Ishikawa (cell line): ENCODE data around the gene ACTR3.
A peak's percentile ranks its signal among the peaks of the same experiment; 100 is the strongest.

Source experiments
- CEBPB ChIP-seq: IDR thresholded peaks from 2 replicates; pipeline ENCODE4 v1.6.1; 2012
- CREB1 ChIP-seq: IDR thresholded peaks from 2 replicates; pipeline ENCODE4 v1.6.1; 2012; ENCODE audit warnings: low read depth
- EGR1 ChIP-seq: IDR thresholded peaks from 2 replicates; pipeline ENCODE4 v1.6.1; 2012
- EP300 ChIP-seq: IDR thresholded peaks from 2 replicates; pipeline ENCODE4 v1.6.1; 2012; ENCODE audit warnings: borderline replicate concordance
- FOXM1 ChIP-seq: IDR thresholded peaks from 2 replicates; pipeline ENCODE4 v1.6.1; 2012; ENCODE audit warnings: low read depth, borderline replicate concordance
- MAX ChIP-seq: IDR thresholded peaks from 2 replicates; pipeline ENCODE4 v1.6.1; 2012
- NFIC ChIP-seq: IDR thresholded peaks from 2 replicates; pipeline ENCODE4 v1.6.1; 2012
- RAD21 ChIP-seq: IDR thresholded peaks from 2 replicates; pipeline ENCODE4 v1.6.1; 2012; ENCODE audit warnings: low read depth
- REST ChIP-seq: IDR thresholded peaks from 2 replicates; pipeline ENCODE4 v1.6.1; 2012; ENCODE audit warnings: low read depth, mild to moderate bottlenecking
- TAF1 ChIP-seq: IDR thresholded peaks from 2 replicates; pipeline ENCODE4 v1.6.1; 2012; ENCODE audit warnings: low read depth, mild to moderate bottlenecking
- TCF12 ChIP-seq: IDR thresholded peaks from 2 replicates; pipeline ENCODE4 v1.6.1; 2012; ENCODE audit warnings: low read depth
- TEAD4 ChIP-seq: IDR thresholded peaks from 2 replicates; pipeline ENCODE4 v1.6.1; 2012
- USF1 ChIP-seq: IDR thresholded peaks from 2 replicates; pipeline ENCODE4 v1.6.1; 2012
- YY1 ChIP-seq: IDR thresholded peaks from 2 replicates; pipeline ENCODE4 v1.6.1; 2012; ENCODE audit warnings: low read depth
- ZBTB7A ChIP-seq: IDR thresholded peaks from 2 replicates; pipeline ENCODE4 v1.6.1; 2012; ENCODE audit warnings: low read depth

ACTR3 gene

GRCh38 chr2:113977660-113978523 is 88.0 kb downstream of the ACTR3 start:
- TF ChIP-seq EP300 = no peak
- no peak for TF ChIP-seq FOXM1
- TF ChIP-seq NFIC = no peak
- 0 out of 2 replicates have a peak, but pooled peaks have one; percentile 3 for TF ChIP-seq TEAD4
- no peak for TF ChIP-seq YY1
- TF ChIP-seq REST = no peak
- no peak for TF ChIP-seq CEBPB
- peak; percentile 17; the same call in 1 of the 2 replicates for TF ChIP-seq RAD21
- no peak for TF ChIP-seq USF1

- TF ChIP-seq TEAD4 = no peak
- TF ChIP-seq MAX = no peak
- no peak for TF ChIP-seq YY1
- TF ChIP-seq TCF12 = no peak
- no peak for TF ChIP-seq EP300
- no peak for TF ChIP-seq EGR1
- TF ChIP-seq ZBTB7A = no peak
- no peak for TF ChIP-seq CREB1
- TF ChIP-seq TAF1 = no peak
- no peak for TF ChIP-seq USF1
- no peak for TF ChIP-seq NFIC
Observed at GRCh38 chr2:113978524-113979190, 88.8 kb downstream of the ACTR3 start.

GRCh38 chr2:113979191-113980128 is 89.6 kb downstream of the ACTR3 start:
- TF ChIP-seq TEAD4 = no peak
- no peak for TF ChIP-seq TAF1
- TF ChIP-seq MAX = no peak
- TF ChIP-seq RAD21 = no peak
- no peak for TF ChIP-seq EP300
- no peak for TF ChIP-seq REST
- no peak for TF ChIP-seq EGR1
- TF ChIP-seq CREB1 = no peak
- TF ChIP-seq YY1 = no peak
- TF ChIP-seq FOXM1 = no peak
- no peak for TF ChIP-seq NFIC
- no peak for TF ChIP-seq ZBTB7A
- no peak for TF ChIP-seq TCF12
- TF ChIP-seq CEBPB = no peak
- no peak for TF ChIP-seq USF1

GRCh38 chr2:113980946-113981345 is 91.1 kb downstream of the ACTR3 start:
- TF ChIP-seq USF1 (no peak), TEAD4 (no peak), NFIC (no peak), EP300 (no peak), CEBPB (no peak), EGR1 (no peak), FOXM1 (no peak), RAD21 (no peak), REST (no peak), TCF12 (no peak), ZBTB7A (no peak), CREB1 (no peak)
